Measurements from ENCODE around the gene DSCAM. TPM values are rescaled to one million over a fixed set of nuclear protein-coding genes. Genes with fewer than 3 reads are reported as not detected.

DSCAM gene
- polyA plus RNA-seq, 1 donor = 0.85 TPM

- no peak for DNase-seq
- Histone ChIP-seq H3K9me3 (ENCODE audit: control insufficient read depth, low read depth, low read length) (no peaks in the 10 kb centered on the region), H3K4me3 (ENCODE audit: low read length) (no peak overlapping the region), H3K36me3 (ENCODE audit: control insufficient read depth, insufficient read depth, low read length) (no peaks in the 10 kb centered on the region), H3K27me3 (ENCODE audit: control insufficient read depth, insufficient read depth, low read length) (no peaks in the 10 kb centered on the region), H3K4me1 (ENCODE audit: control insufficient read depth, insufficient read depth, low read length) (no peaks in the 10 kb centered on the region), H3K27ac (ENCODE audit: low read length) (no peak overlapping the region)
- no CpG with 5 or more reads among the region's 9 CpGs for WGBS (ENCODE audit: insufficient coverage, low lambda C conversion rate)
Observed at GRCh38 chr21:40318371-40318770, 528.6 kb downstream of the DSCAM start.

DNA sequence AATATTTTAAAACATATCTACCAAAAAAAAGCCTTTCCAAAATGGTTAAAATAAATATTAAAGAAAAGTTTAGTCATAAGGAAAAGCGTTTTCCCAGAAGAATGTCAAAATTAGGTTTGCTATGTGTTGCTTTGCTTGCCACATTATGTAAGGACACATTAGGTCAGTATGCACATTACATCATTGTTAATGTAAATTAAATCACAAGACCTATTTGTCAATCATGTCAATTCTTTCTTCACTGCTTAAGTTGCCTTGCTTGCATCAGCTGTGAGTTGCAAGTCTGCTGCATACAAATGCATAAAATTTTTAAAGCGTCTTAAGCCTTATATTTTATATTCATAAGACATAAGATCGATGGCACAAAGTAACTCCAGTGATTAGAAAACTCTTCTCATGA lies 530.9 kb downstream of the DSCAM start:
- no peaks in the 10 kb centered on the region for H3K4me1 ChIP-seq (ENCODE audit: control insufficient read depth, insufficient read depth, low read length)
- H3K4me3 ChIP-seq (ENCODE audit: low read length) = no peak overlapping the region
- H3K36me3 ChIP-seq (ENCODE audit: control insufficient read depth, insufficient read depth, low read length) = no peaks in the 10 kb centered on the region
- no peak overlapping the region for H3K27ac ChIP-seq (ENCODE audit: low read length)
- DNase-seq = no peak
- H3K27me3 ChIP-seq (ENCODE audit: control insufficient read depth, insufficient read depth, low read length) = no peaks in the 10 kb centered on the region
- H3K9me3 ChIP-seq (ENCODE audit: control insufficient read depth, low read depth, low read length) = no peaks in the 10 kb centered on the region
- 94% methylated on average over 3 of the region's 3 CpGs for WGBS (ENCODE audit: insufficient coverage, low lambda C conversion rate)

DNA sequence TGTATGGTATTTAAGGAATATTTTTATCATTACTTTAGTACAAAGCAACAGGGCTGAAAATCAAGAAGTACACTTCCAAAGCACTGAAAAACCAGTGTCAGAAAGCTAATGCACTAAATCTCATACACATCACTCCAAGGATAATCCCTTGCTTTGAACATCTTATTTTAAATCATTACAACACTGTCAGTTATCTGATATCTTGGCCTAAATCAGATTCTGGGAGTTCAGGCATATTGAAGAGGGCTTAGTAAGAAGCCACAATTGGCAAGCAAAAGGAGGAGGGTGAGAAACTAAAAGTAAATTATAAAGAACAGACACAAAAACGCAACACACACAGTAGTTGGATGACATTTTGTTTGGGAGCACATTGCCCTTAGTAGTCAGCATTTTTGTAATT lies 531.3 kb downstream of the DSCAM start:
- H3K9me3 ChIP-seq (ENCODE audit: control insufficient read depth, low read depth, low read length) = no peaks in the 10 kb centered on the region
- H3K4me3 ChIP-seq (ENCODE audit: low read length) = no peak overlapping the region
- DNase-seq = no peak
- H3K27me3 ChIP-seq (ENCODE audit: control insufficient read depth, insufficient read depth, low read length) = no peaks in the 10 kb centered on the region
- no CpG with 5 or more reads among the region's 1 CpG for WGBS (ENCODE audit: insufficient coverage, low lambda C conversion rate)
- H3K36me3 ChIP-seq (ENCODE audit: control insufficient read depth, insufficient read depth, low read length) = no peaks in the 10 kb centered on the region
- no peaks in the 10 kb centered on the region for H3K4me1 ChIP-seq (ENCODE audit: control insufficient read depth, insufficient read depth, low read length)
- H3K27ac ChIP-seq (ENCODE audit: low read length) = no peak overlapping the region

DNA sequence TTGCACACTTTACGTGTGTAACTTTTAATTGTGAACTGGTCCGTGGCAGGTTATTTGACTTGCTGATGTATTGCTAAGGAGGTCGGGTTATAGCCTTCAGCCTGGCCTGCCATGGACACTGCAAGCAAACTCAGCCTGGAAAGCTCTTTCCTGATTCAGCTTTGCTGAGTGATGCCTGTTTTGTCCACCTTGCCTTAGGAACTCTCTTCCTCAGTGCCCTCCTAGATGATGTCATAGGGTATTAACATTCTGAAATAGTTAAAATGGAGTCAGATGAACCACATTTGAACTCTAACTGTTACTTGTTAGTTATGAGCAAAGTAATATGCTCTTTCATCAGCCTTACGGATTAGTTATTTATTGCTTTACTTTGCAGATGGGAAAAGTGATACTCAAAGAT lies 533.7 kb downstream of the DSCAM start:
- no CpG with 5 or more reads among the region's 4 CpGs for WGBS (ENCODE audit: insufficient coverage, low lambda C conversion rate)
- no peaks in the 10 kb centered on the region for H3K36me3 ChIP-seq (ENCODE audit: control insufficient read depth, insufficient read depth, low read length)
- no peak for DNase-seq
- H3K4me1 ChIP-seq (ENCODE audit: control insufficient read depth, insufficient read depth, low read length) = no peaks in the 10 kb centered on the region
- H3K4me3 ChIP-seq (ENCODE audit: low read length) = no peak overlapping the region
- H3K27ac ChIP-seq (ENCODE audit: low read length) = no peak overlapping the region
- no peaks in the 10 kb centered on the region for H3K27me3 ChIP-seq (ENCODE audit: control insufficient read depth, insufficient read depth, low read length)
- no peaks in the 10 kb centered on the region for H3K9me3 ChIP-seq (ENCODE audit: control insufficient read depth, low read depth, low read length)

GRCh38 chr21:40300300-40300699 lies 546.7 kb downstream of the DSCAM start:
- Histone ChIP-seq H3K4me3 (ENCODE audit: low read length) (no peak overlapping the region), H3K27ac (ENCODE audit: low read length) (no peak overlapping the region), H3K4me1 (ENCODE audit: control insufficient read depth, insufficient read depth, low read length) (no peaks in the 10 kb centered on the region), H3K9me3 (ENCODE audit: control insufficient read depth, low read depth, low read length) (no peaks in the 10 kb centered on the region), H3K36me3 (ENCODE audit: control insufficient read depth, insufficient read depth, low read length) (no peaks in the 10 kb centered on the region), H3K27me3 (ENCODE audit: control insufficient read depth, insufficient read depth, low read length) (no peaks in the 10 kb centered on the region)
- WGBS (ENCODE audit: insufficient coverage, low lambda C conversion rate) = 100% methylated on average over 1 of the region's 3 CpGs
- no peak for DNase-seq

- Histone ChIP-seq H3K9me3 (ENCODE audit: control insufficient read depth, low read depth, low read length) (no peaks in the 10 kb centered on the region), H3K27me3 (ENCODE audit: control insufficient read depth, insufficient read depth, low read length) (no peaks in the 10 kb centered on the region), H3K4me1 (ENCODE audit: control insufficient read depth, insufficient read depth, low read length) (no peaks in the 10 kb centered on the region), H3K4me3 (ENCODE audit: low read length) (no peak overlapping the region), H3K27ac (ENCODE audit: low read length) (no peak overlapping the region), H3K36me3 (ENCODE audit: control insufficient read depth, insufficient read depth, low read length) (no peaks in the 10 kb centered on the region)
- no peak for DNase-seq
Observed at GRCh38 chr21:40299451-40299850, 547.5 kb downstream of the DSCAM start.

- Histone ChIP-seq H3K4me3 (ENCODE audit: low read length) (no peak overlapping the region), H3K27me3 (ENCODE audit: control insufficient read depth, insufficient read depth, low read length) (no peaks in the 10 kb centered on the region), H3K27ac (ENCODE audit: low read length) (no peak overlapping the region), H3K4me1 (ENCODE audit: control insufficient read depth, insufficient read depth, low read length) (no peaks in the 10 kb centered on the region), H3K36me3 (ENCODE audit: control insufficient read depth, insufficient read depth, low read length) (no peaks in the 10 kb centered on the region), H3K9me3 (ENCODE audit: control insufficient read depth, low read depth, low read length) (no peaks in the 10 kb centered on the region)
- no CpG with 5 or more reads among the region's 2 CpGs for WGBS (ENCODE audit: insufficient coverage, low lambda C conversion rate)
- no peak for DNase-seq
Observed at GRCh38 chr21:40294345-40294744, 552.6 kb downstream of the DSCAM start.

- Histone ChIP-seq H3K4me1 (ENCODE audit: control insufficient read depth, insufficient read depth, low read length) (no peaks in the 10 kb centered on the region), H3K27me3 (ENCODE audit: control insufficient read depth, insufficient read depth, low read length) (no peaks in the 10 kb centered on the region), H3K9me3 (ENCODE audit: control insufficient read depth, low read depth, low read length) (no peaks in the 10 kb centered on the region), H3K27ac (ENCODE audit: low read length) (no peak overlapping the region), H3K36me3 (ENCODE audit: control insufficient read depth, insufficient read depth, low read length) (no peaks in the 10 kb centered on the region), H3K4me3 (ENCODE audit: low read length) (no peak overlapping the region)
- no peak for DNase-seq
- 86% methylated on average over 1 of the region's 7 CpGs for WGBS (ENCODE audit: insufficient coverage, low lambda C conversion rate)
Observed at GRCh38 chr21:40291560-40291959, 555.4 kb downstream of the DSCAM start.

GRCh38 chr21:40284409-40284808 lies 562.5 kb downstream of the DSCAM start:
- Histone ChIP-seq H3K27me3 (ENCODE audit: control insufficient read depth, insufficient read depth, low read length) (no peaks in the 10 kb centered on the region), H3K4me1 (ENCODE audit: control insufficient read depth, insufficient read depth, low read length) (no peaks in the 10 kb centered on the region), H3K9me3 (ENCODE audit: control insufficient read depth, low read depth, low read length) (no peaks in the 10 kb centered on the region), H3K4me3 (ENCODE audit: low read length) (no peak overlapping the region), H3K27ac (ENCODE audit: low read length) (no peak overlapping the region), H3K36me3 (ENCODE audit: control insufficient read depth, insufficient read depth, low read length) (no peaks in the 10 kb centered on the region)
- WGBS (ENCODE audit: insufficient coverage, low lambda C conversion rate) = no CpG with 5 or more reads among the region's 4 CpGs
- no peak for DNase-seq

GRCh38 chr21:40282912-40283886 lies 563.8 kb downstream of the DSCAM start:
- no peak for DNase-seq
- no peak overlapping the region for H3K27ac ChIP-seq (ENCODE audit: low read length)
- H3K9me3 ChIP-seq (ENCODE audit: control insufficient read depth, low read depth, low read length) = peaks cover 3% of the 10 kb centered on the region
- no CpG with 5 or more reads among the region's 3 CpGs for WGBS (ENCODE audit: insufficient coverage, low lambda C conversion rate)
- H3K36me3 ChIP-seq (ENCODE audit: control insufficient read depth, insufficient read depth, low read length) = no peaks in the 10 kb centered on the region
- no peaks in the 10 kb centered on the region for H3K27me3 ChIP-seq (ENCODE audit: control insufficient read depth, insufficient read depth, low read length)
- no peak overlapping the region for H3K4me3 ChIP-seq (ENCODE audit: low read length)
- H3K4me1 ChIP-seq (ENCODE audit: control insufficient read depth, insufficient read depth, low read length) = no peaks in the 10 kb centered on the region

- peaks cover 3% of the 10 kb centered on the region for H3K9me3 ChIP-seq (ENCODE audit: control insufficient read depth, low read depth, low read length)
- no peak for DNase-seq
- no peak overlapping the region for H3K27ac ChIP-seq (ENCODE audit: low read length)
- no peaks in the 10 kb centered on the region for H3K36me3 ChIP-seq (ENCODE audit: control insufficient read depth, insufficient read depth, low read length)
- no peaks in the 10 kb centered on the region for H3K4me1 ChIP-seq (ENCODE audit: control insufficient read depth, insufficient read depth, low read length)
- WGBS (ENCODE audit: insufficient coverage, low lambda C conversion rate) = no CpG with 5 or more reads among the region's 1 CpG
- H3K4me3 ChIP-seq (ENCODE audit: low read length) = no peak overlapping the region
- no peaks in the 10 kb centered on the region for H3K27me3 ChIP-seq (ENCODE audit: control insufficient read depth, insufficient read depth, low read length)
Observed at GRCh38 chr21:40278345-40278744, 568.6 kb downstream of the DSCAM start.

All from large intestine (tissue), 3 donors.